Urinary bladder (tissue), 4 donors: Measurements from ENCODE around the gene RPS6KA5. TPM values are rescaled to one million over a fixed set of nuclear protein-coding genes. Genes with fewer than 3 reads are reported as not detected.
A peak's percentile ranks its signal among the peaks of the same experiment; 100 is the strongest.
"Not testable (repeated sequence)": the region's sequence is repeated elsewhere in the genome, so short reads cannot be mapped to it uniquely, and the experiment has no call there.

ENCODE experiments used
- DNase-seq: peaks from one replicate; pipeline ENCODE4 v3.0.0-alpha.2; 2015; ENCODE audit errors: extremely low spot score
- H3K27ac ChIP-seq: one replicate; pipeline ENCODE4 v1.5.1; 2013; ENCODE audit warnings: low read depth, mild to moderate bottlenecking, moderate library complexity
- H3K36me3 ChIP-seq: one replicate; pipeline ENCODE4 v1.6.1; 2013; ENCODE audit warnings: mild to moderate bottlenecking, moderate library complexity; ENCODE audit not compliant: insufficient read depth
- H3K4me1 ChIP-seq: one replicate; pipeline ENCODE4 v1.6.1; 2013; ENCODE audit warnings: mild to moderate bottlenecking, moderate library complexity; ENCODE audit not compliant: insufficient read depth
- H3K4me3 ChIP-seq: one replicate; pipeline ENCODE4 v1.5.1; 2013; ENCODE audit warnings: low read depth, low read length
- WGBS: extraction: QIAGEN DNeasy Blood & Tissue Kit; methylation state at CpG from one replicate; pipeline ENCODE4 v1.1.7; 2013; 5-methylcytosine and 5-hydroxymethylcytosine counted together
- polyA plus RNA-seq: library from polyadenylated mRNA; stranded (reverse); fragments of 200-250 nt; gene quantifications from one replicate; pipeline ENCODE4 v1.2.3, GENCODE V29; 2013
- total RNA-seq: library from RNA; depleted of rRNA; stranded (reverse); fragments of >200 nt; gene quantifications from one replicate; pipeline ENCODE4 v1.2.3, GENCODE V29; 2014
- donor health status: healthy with polysubstance abuse.
- donor health status: healthy.

The RPS6KA5 gene
- total and polyA plus RNA-seq, 2 donors = 13.4 to 19.8 TPM

DNA sequence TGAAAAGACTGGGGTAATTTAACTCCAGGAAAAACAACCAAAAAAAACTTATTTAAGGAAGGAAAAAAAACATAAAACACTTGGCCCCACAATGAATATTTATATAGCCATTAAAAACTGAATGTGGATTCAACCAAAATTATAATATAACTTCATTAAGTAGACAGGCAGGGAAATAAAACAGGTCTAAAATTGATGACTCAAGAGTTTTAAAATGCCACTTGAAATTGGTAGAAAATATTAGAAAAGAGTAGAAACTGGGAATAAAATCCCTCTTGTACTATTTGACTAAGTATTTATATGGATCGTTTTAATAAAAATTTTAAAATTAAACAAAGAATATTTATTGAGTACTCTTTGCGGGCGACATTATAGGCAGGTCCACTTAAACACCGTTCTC is 28.8 kb downstream of the RPS6KA5 start:
- peaks cover 2% of the 10 kb centered on the region for H3K4me1 ChIP-seq
- WGBS = 88% methylated on average over 4 of the region's 4 CpGs
- no peak for DNase-seq
- H3K36me3 ChIP-seq = no peaks in the 10 kb centered on the region
- no peak overlapping the region for H3K27ac ChIP-seq
- H3K4me3 ChIP-seq = no peak overlapping the region

DNA sequence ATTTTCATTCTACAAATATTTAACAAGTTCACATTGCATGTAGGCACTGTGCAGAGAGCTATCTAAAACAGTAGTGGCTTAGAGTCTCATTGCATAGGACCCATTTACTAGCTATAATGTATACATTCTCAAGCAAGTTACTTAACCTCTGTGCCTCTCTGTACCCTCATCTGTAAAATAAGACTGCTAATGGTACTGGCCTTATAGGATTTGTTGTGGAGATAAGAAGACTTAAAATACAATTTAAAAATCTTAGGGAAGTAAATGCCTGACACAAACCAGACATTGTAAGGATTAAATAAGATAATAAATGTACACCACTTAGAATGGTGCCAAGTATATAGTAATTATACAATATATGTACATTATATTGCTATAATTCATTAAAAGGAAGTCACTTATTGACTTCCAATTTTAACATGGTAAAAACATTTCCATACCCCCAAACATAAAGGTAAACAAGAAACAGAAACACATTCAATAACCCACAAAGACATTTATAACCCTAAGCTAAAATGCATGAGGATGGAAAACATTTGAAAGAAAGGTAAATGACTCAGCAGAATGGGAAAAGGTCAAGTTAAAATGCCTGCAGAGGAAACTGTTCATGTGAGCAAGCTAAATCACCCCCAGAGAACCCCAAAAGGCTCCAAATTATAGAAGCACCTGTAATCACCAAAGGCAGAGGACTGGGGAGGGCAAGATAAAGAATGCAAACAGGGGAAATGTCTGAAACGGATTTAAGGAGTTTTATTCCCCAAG is 30.8 kb downstream of the RPS6KA5 start:
- H3K4me3 ChIP-seq = no peak overlapping the region
- H3K4me1 ChIP-seq = peaks cover 2% of the 10 kb centered on the region
- WGBS = 38% methylated on average over 1 of the region's 1 CpG
- no peak for DNase-seq
- H3K27ac ChIP-seq = no peak overlapping the region
- no peaks in the 10 kb centered on the region for H3K36me3 ChIP-seq

DNA sequence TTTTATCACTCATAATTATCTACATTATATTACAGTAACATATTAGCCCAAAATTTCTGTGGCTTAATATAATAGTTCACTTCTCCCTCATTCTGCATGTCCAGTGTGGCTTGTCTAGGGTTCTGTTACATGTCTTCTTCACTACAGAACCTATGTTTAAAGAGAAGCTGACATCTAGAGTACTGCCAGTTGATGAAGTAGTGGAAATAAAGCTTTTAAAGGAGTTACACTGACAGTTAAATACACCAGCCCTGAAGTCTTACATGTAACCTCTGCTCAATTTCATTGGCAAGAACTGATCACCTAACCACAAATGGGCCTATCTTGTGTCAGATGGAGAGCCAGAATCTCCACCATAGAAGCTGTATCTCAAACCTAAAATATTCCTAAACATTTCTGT is 32.9 kb downstream of the RPS6KA5 start:
- H3K4me1 ChIP-seq = peaks cover 2% of the 10 kb centered on the region
- no peaks in the 10 kb centered on the region for H3K36me3 ChIP-seq
- H3K4me3 ChIP-seq = no peak overlapping the region
- no peak for DNase-seq
- no peak overlapping the region for H3K27ac ChIP-seq

DNA sequence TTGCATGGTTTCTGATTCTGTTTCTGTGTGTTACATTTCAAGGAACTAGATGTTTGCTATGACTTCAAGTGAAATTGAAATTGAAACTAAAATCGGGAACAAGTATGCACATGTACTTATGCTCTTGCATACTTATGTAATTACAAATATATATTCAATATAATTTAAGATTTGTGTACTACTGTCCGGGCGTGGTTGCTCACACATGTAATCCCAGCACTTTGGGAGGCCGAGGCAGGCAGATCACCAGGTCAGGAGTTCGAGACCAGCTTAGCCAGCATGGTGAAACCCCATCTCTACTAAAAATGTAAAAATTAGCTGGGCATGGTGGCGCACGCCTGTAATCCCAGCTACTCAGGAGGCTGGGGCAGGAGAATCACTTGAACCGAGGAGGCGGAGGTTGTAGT is 37.8 kb downstream of the RPS6KA5 start:
- H3K4me1 ChIP-seq, DNase-seq, H3K36me3 ChIP-seq: not testable (repeated sequence)
- H3K27ac ChIP-seq = peak overlapping the region; percentile 67
- peak overlapping the region; percentile 33 for H3K4me3 ChIP-seq
- 71% methylated on average over 9 of the region's 9 CpGs for WGBS

DNA sequence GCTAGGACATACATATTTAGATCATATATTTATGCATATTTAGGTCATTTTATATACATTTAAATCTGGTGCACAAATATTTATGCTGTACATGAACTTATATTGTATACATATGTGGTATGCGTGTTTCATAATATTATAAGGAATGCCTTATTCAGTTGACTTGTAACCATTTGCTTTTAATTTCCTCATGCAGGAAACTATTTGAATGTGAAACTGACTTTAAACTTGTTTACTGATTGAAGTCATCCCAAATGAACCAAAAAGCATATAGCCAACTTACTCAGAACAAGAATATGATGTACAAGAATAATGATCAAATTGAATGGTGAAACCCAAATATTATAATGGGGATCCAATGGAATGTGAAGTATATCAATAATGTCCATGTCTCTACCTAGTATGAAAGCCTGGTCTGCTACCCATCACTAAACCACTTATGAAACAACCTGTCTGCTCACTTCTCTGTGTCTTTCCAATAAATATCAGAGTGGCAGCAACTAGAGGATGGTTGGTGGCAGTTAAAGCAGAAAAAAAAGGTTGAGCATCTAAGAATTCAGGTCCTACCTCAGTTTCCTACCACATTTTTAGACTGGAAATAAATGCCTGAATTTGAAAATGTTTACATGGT is 38.3 kb downstream of the RPS6KA5 start:
- WGBS = 77% methylated on average over 1 of the region's 1 CpG
- Histone ChIP-seq H3K4me3 (peak overlapping the region; percentile 33), H3K36me3 (no peaks in the 10 kb centered on the region), H3K4me1 (no peaks in the 10 kb centered on the region), H3K27ac (peak overlapping the region; percentile 38)
- no peak for DNase-seq

DNA sequence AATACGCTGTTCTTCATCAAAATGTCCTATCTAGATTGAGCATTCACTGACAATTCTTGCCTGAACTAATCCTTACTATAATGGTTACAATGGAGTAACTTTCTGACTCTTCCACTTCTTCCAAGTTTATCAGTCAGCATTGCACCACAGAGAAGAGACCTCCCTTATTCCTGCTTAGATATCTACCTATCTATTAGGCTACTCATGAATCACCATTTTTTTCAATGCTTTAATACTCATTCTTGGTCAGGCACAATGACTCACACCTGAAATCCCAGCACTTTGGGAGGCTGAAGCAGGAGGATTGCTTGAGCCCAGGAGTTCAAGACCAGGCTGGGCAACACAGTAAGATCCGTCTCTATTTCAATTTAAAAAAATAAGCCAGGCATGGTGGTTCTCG is 39.3 kb downstream of the RPS6KA5 start:
- Histone ChIP-seq H3K4me3 (no peak overlapping the region), H3K4me1 (no peaks in the 10 kb centered on the region), H3K27ac (no peak overlapping the region), H3K36me3 (no peaks in the 10 kb centered on the region)
- 95% methylated on average over 3 of the region's 3 CpGs for WGBS
- DNase-seq = no peak

DNA sequence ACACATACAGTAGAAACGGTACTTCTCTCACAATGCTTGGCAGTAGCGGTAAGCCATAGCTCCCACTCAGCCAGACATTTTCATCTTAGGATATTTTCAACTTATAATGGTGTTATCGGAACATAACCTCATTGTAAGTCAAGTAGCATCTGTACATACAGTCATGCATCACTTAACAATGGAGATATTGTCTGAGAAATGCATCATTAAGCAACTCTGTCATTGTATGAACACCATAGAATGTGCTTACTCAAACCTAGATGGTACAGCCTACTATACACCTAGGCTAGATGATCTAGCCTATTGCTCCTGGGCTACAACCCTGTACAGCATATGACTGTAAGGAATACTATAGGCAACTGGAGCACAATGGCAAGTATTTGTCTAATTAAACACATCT is 40.8 kb downstream of the RPS6KA5 start:
- no peak overlapping the region for H3K4me3 ChIP-seq
- no peaks in the 10 kb centered on the region for H3K36me3 ChIP-seq
- DNase-seq = no peak
- 91% methylated on average over 3 of the region's 3 CpGs for WGBS
- no peak overlapping the region for H3K27ac ChIP-seq
- no peaks in the 10 kb centered on the region for H3K4me1 ChIP-seq

DNA sequence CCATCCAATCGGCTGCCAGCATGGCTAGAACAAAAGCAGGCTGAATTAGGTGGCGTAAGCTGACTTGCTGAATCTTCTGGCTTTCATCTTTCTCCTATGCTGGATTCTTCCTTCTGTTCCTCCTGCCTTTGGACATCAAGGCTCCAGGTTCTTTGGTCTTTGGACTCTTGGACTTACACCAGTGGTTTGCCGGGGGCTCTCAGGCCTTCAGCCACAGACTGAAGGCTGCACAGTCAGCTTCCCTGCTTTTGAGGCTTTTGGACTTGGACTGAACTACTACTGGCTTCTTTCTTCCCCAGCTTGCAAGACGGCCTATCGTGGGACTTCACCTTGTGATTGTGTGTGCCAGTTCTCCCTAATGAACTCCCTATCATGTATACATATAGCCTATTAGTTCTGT is 42.0 kb downstream of the RPS6KA5 start:
- no peaks in the 10 kb centered on the region for H3K4me1 ChIP-seq
- no peak for DNase-seq
- no peak overlapping the region for H3K27ac ChIP-seq
- no peaks in the 10 kb centered on the region for H3K36me3 ChIP-seq
- no peak overlapping the region for H3K4me3 ChIP-seq
- 96% methylated on average over 5 of the region's 5 CpGs for WGBS

DNA sequence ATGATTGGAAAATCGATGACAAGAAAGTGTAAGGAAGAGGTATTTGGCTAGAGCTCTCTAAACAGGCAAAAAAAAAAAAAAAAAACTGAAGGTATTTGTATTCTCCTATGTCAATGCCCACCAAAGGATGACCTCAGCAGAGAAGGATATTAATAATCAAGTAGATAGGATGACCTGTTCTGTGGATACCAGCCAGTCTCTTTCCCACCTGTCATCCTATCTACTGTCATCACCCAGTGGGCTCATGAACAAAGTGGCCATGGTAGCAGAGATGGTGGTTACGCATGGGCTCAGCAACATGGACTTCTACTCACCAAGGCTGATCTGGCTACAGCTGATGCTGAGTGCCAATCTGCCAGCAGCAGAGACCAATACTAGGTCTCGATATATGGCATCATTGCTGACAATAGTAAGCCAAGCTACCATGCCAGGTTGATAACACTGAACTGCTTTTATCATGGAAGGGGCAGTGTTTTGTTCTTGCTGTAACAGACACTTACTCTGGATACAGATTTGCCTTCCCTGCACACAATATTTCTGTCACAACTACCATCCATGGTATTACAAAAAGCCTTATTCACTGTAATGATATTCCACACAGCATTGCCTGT is 43.5 kb downstream of the RPS6KA5 start:
- Histone ChIP-seq H3K4me1 (no peaks in the 10 kb centered on the region), H3K27ac (no peak overlapping the region), H3K4me3 (no peak overlapping the region), H3K36me3 (no peaks in the 10 kb centered on the region)
- WGBS = 96% methylated on average over 3 of the region's 3 CpGs
- DNase-seq = no peak

DNA sequence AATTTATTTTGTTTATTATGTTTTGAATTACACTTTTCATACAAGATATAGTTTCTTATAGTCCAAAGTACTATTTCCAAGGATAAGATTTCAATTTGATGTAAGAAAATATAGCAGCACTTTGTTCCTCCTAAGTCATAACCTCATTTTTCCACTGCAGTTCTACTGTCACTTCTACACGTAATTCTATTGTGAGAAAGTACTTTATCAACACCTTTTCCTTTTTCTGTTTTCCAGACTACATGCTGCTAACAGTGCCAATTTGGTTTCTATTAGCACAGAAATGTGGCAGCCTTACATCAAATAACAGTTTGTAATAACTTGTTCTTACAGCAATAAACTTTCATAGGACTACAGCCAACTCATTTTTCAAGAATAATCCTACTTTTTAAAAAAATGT is 45.0 kb downstream of the RPS6KA5 start:
- WGBS = 23% methylated on average over 1 of the region's 1 CpG
- no peaks in the 10 kb centered on the region for H3K36me3 ChIP-seq
- no peak overlapping the region for H3K27ac ChIP-seq
- no peaks in the 10 kb centered on the region for H3K4me1 ChIP-seq
- no peak overlapping the region for H3K4me3 ChIP-seq
- no peak for DNase-seq

DNA sequence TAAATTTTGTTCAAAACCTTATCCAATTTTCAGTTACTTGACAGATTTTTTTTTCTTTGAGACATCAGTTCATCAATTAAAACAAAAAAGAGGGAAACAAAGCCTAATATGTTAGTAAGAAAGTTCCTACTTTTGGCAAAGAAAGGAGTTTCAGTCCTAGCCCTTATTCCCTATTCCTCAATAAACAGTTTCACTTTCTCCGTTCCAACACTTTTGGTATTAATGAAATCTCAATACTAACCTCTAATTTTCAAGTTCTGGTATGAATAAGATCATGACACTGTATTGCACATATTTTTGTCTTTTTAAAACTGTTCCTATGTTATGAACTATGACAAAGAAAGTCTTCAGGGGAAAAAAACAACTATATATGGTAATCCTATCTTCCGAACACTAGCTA is 48.4 kb downstream of the RPS6KA5 start:
- Histone ChIP-seq H3K4me3 (no peak overlapping the region), H3K36me3 (no peaks in the 10 kb centered on the region), H3K4me1 (no peaks in the 10 kb centered on the region), H3K27ac (peak overlapping the region; percentile 10)
- 79% methylated on average over 2 of the region's 2 CpGs for WGBS
- DNase-seq = no peak

DNA sequence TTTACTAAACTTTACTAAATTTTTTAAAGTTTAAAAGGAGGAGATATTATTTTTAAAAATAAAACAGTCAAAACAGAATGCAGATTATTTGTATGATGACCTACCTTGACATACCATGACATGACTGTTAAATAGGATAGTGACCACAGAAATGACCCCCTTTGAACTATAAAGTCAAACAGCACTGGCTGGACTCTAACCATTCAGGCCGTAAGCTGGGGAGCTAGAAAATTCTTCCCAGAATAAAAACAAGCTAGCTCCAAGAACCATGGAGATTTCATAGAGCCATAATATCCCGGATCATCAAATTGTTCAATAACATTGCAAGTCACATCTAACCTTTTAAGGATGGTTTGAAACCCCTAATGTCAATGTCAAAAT is 50.3 kb downstream of the RPS6KA5 start:
- WGBS = 96% methylated on average over 2 of the region's 2 CpGs
- Histone ChIP-seq H3K4me1 (no peaks in the 10 kb centered on the region), H3K27ac (no peak overlapping the region), H3K36me3 (no peaks in the 10 kb centered on the region), H3K4me3 (no peak overlapping the region)
- DNase-seq = no peak

DNA sequence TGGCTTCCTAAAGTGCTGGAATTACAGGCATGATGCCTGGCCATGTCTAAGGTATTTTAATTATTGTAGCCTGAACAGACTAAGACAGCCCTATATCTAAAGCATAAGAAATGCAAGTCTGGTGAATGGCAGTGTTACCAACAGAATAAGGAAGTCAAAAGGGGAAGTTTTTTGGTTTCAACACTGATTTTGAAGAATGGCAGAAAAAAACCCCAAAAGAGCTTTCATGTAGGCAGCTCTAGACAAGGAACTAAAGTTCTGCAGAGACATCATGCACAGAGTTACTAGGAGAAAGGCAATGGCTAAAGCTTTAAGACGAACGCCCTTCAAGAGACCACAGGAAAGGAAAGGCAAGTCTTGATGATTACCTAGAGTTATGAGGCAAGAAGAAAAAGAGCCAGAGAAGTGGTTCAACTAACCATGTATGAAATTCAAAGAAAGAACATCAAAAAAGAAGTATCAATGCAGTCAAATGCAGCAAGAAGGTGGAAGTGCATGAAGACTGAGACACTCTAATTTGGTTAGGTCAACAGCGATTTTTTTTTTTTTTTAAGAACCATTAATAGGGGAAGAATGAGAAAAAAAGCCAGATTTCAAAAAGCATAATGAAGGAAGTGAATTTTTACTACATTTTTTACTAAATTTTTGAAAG is 50.8 kb downstream of the RPS6KA5 start:
- no peak overlapping the region for H3K4me3 ChIP-seq
- no peaks in the 10 kb centered on the region for H3K36me3 ChIP-seq
- no peak for DNase-seq
- H3K27ac ChIP-seq = no peak overlapping the region
- no peaks in the 10 kb centered on the region for H3K4me1 ChIP-seq
- 88% methylated on average over 3 of the region's 3 CpGs for WGBS
